Measurements from ENCODE around the gene VEGFA.

DNA sequence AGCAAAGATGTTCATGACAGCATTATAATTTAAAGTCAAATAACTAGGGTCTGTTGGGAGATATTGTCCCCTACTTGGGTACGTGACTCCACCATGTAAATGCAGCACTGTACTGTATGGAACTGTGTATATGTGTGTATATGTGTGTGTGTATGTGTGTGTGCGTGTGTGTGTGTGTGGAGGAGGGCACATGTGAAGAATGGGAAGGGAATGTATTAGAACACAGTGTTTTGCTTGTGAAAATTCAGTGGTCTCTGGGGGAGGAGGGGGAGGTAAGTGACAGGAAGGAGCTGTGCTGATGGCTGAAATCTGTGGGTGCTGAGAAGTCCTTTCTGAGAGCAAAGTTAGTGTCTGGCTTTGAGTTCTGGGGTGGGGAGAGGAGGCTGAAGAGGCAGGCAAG, 23.9 kb upstream of the VEGFA start:
- TF ChIP-seq, protein P1, sequence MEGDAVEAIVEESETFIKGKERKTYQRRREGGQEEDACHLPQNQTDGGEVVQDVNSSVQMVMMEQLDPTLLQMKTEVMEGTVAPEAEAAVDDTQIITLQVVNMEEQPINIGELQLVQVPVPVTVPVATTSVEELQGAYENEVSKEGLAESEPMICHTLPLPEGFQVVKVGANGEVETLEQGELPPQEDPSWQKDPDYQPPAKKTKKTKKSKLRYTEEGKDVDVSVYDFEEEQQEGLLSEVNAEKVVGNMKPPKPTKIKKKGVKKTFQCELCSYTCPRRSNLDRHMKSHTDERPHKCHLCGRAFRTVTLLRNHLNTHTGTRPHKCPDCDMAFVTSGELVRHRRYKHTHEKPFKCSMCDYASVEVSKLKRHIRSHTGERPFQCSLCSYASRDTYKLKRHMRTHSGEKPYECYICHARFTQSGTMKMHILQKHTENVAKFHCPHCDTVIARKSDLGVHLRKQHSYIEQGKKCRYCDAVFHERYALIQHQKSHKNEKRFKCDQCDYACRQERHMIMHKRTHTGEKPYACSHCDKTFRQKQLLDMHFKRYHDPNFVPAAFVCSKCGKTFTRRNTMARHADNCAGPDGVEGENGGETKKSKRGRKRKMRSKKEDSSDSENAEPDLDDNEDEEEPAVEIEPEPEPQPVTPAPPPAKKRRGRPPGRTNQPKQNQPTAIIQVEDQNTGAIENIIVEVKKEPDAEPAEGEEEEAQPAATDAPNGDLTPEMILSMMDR (IDR thresholded peaks at IDR 0.05): no peak
- no peak for TF ChIP-seq POLR2A (IDR thresholded peaks at IDR 0.05)

All from esophagus squamous epithelium (tissue), 4 donors.